Heart right ventricle (tissue), 16 donors: ENCODE measurements around the gene AXIN1. TPM values are rescaled to one million over a fixed set of nuclear protein-coding genes. Genes with fewer than 3 reads are reported as not detected.

Source experiments
- ATAC-seq, 8 donors: fragments of 200-7000 bp; cut with Tn5 transposase; one replicate each; pipeline ENCODE4 v1.9.1; 2020; ENCODE audit warnings: mild to moderate bottlenecking in 8 of 8, moderate library complexity in 8 of 8, moderate number of reproducible peaks in 1 of 8
- DNase-seq, 2 donors: peaks; one replicate each; pipeline ENCODE4 v3.0.0-alpha.2; 2020
- H3K27ac ChIP-seq, 10 donors: fragments of 200-600 bp; sonication (generic) in 2 of 10; one replicate each; pipeline versions ENCODE4 v1.5.0 to v1.8.0; 2020 to 2022; ENCODE audit warnings: mild to moderate bottlenecking in 3 of 10
- H3K27me3 ChIP-seq, 7 donors: fragments of 200-600 bp; one replicate each; pipeline ENCODE4 v1.8.0; 2021 to 2022; ENCODE audit warnings: mild to moderate bottlenecking in 2 of 7
- H3K36me3 ChIP-seq, 9 donors: fragments of 200-600 bp; sonication (generic) in 1 of 9; one replicate each; pipeline versions ENCODE4 v1.5.0 to v1.8.0; 2020 to 2022; ENCODE audit warnings: mild to moderate bottlenecking in 2 of 9
- H3K4me1 ChIP-seq, 9 donors: fragments of 200-600 bp; sonication (generic) in 1 of 9; one replicate each; pipeline versions ENCODE4 v1.5.0 to v1.8.0; 2020 to 2022; ENCODE audit warnings: mild to moderate bottlenecking in 4 of 9
- H3K4me3 ChIP-seq, 10 donors: fragments of 200-600 bp; sonication (generic) in 2 of 10; one replicate each; pipeline versions ENCODE4 v1.5.0 to v1.8.0; 2020 to 2022; ENCODE audit warnings: mild to moderate bottlenecking in 7 of 10, moderate library complexity in 2 of 10
- H3K9me3 ChIP-seq, 11 donors: fragments of 200-600 bp in 10 of 11; sonication (generic) in 2 of 11; one replicate each; pipeline versions ENCODE4 v1.5.0 to v1.8.0; 2013 to 2022; ENCODE audit warnings: mild to moderate bottlenecking in 2 of 11, control low read depth in 1 of 11, moderate library complexity in 1 of 11
- CTCF ChIP-seq, 9 donors: fragments of 200-600 bp; sonication (generic) in 2 of 9; IDR thresholded peaks; one replicate each; pipeline versions ENCODE4 v1.5.0 to v1.8.0; 2021 to 2022; ENCODE audit warnings: antibody characterized with exemption in 9 of 9, mild to moderate bottlenecking in 5 of 9, moderate library complexity in 1 of 9
- WGBS, 2 donors: extraction: QIAGEN DNeasy Blood & Tissue Kit; methylation state at CpG; one replicate each; pipeline ENCODE4 v1.1.7; 2013; ENCODE audit warnings: inconsistent platforms in 1 of 2; 5-methylcytosine and 5-hydroxymethylcytosine counted together
- intact Hi-C, 10 donors: fragments of 100-400 bp; cut with DNase I; formaldehyde crosslinking; loops; one replicate each; pipeline versions ENCODE4 v1.11.1 to v1.14.2; 2022
- polyA plus RNA-seq, 2 donors: library from polyadenylated mRNA; stranded (reverse); fragments of 200-250 nt; gene quantifications; one replicate each; pipeline ENCODE4 v1.2.3, GENCODE V29; 2013
- total RNA-seq, 10 donors: library from RNA; stranded (reverse); fragmentation: NEBNext Ultra II Directional in 3 of 10; extraction: Animal tissue kit (Norgen Biotek cat#: 25700) in 3 of 10; gene quantifications; one replicate each; pipeline versions ENCODE4 v1.2.1 to v1.2.4, GENCODE V29; 2021 to 2023
- donor health status: Arrhythmogenic right ventricular cardiomyopathy.
- donor health status: ischemic (EF 13 %, LVEDD 7.1; RV severe dilation, severe dysfunction).
- donor health status: healthy with polysubstance abuse.
- donor health status: DM: no; HTN: yes; CAD: no.
- donor health status: DM: no; HTN: no; CAD: no.
- donor health status: ischemic (EF 25% LVEDD 6.9; RV normal size, moderate dysfunction).
- donor health status: ischemic (EF 25% LVEDD 5.7; RV mildly dilated, moderate dysfunction).
- donor health status: healthy.
- donor health status: DM: yes; HTN: yes; CAD: no.
- donor health status: Ischemic cardiomyopathy.
- donor health status: ischemic (EF 35%, LVEDD 5.7; RV mildly dilated, moderate dysfunction).
- donor health status: nonischemic (EF 11% LVEDD 7.7; RV severe dilation, severe dysfunction).
- donor health status: DM: yes; HTN: yes; CAD: no.
- donor health status: PGD.
- donor health status: ischemic (EF 29% LVEDD 5.4; RV normal size, mild dysfunction).
- donor health status: nonischemic (EF 23%, LVEDD 6.1; RV moderate dilation, normal function).

The AXIN1 gene
- total and polyA plus RNA-seq, 12 donors, result 7.7 to 16.1 (median 9.5) TPM

GRCh38 chr16:285146-286055, 67.1 kb downstream of the AXIN1 start:
- intact Hi-C loops, result no loop called here
- Histone ChIP-seq H3K9me3 (no peaks in the 10 kb centered on the region), H3K27me3 (peaks cover 0 to 22% (median 14%) of the 10 kb centered on the region in 7 donors), H3K4me1 (peaks cover 0 to 12% (median 10%) of the 10 kb centered on the region in 9 donors), H3K27ac (no peak overlapping the region), H3K36me3 (peaks cover 0 to 41% (median 17%) of the 10 kb centered on the region in 9 donors), H3K4me3 (no peak overlapping the region)
- ATAC-seq (no peak), DNase-seq (no peak)
- no peak for TF ChIP-seq CTCF (IDR thresholded peaks at IDR 0.05)
- 96 to 97% methylated on average over 40 to 48 of the region's 48 CpGs for WGBS, 2 donors

- ATAC-seq (no peak), DNase-seq (no peak)
- no peak overlapping the region for H3K4me3 ChIP-seq
Observed at GRCh38 chr16:284204-285120, 68.1 kb downstream of the AXIN1 start.

GRCh38 chr16:283033-283805, 69.3 kb downstream of the AXIN1 start, which contains the start of gene PDIA2:
TSS of gene PDIA2 (plus strand) at chr16:283164. CDS start at chr16:283170, 6 bp downstream.
- ATAC-seq (peak in 5 of 8 donors; percentile 18 to 60 (median 33)), DNase-seq (no peak)
- H3K4me1 ChIP-seq, result peaks cover 0 to 20% (median 12%) of the 10 kb centered on the region in 9 donors
- H3K9me3 ChIP-seq, result no peaks in the 10 kb centered on the region
- TF ChIP-seq CTCF (IDR thresholded peaks at IDR 0.05), result no peak
- H3K36me3 ChIP-seq, result peaks cover 0 to 19% (median 2%) of the 10 kb centered on the region in 9 donors
- peaks cover 0 to 38% (median 17%) of the 10 kb centered on the region in 7 donors for H3K27me3 ChIP-seq
- intact Hi-C loops, result no loop called here
- H3K4me3 ChIP-seq, result no peak within 1 kb of the TSS
- H3K27ac ChIP-seq, result no peak within 1 kb of the TSS
- 72 to 74% methylated on average over 25 of the region's 25 CpGs for WGBS, 2 donors

More at GRCh38 chr16:284204-285120, 68.1 kb downstream of the AXIN1 start:
- WGBS, 2 donors, result 92% methylated on average over 52 of the region's 52 CpGs
- Histone ChIP-seq H3K4me1 (peaks cover 0 to 15% (median 11%) of the 10 kb centered on the region in 9 donors), H3K9me3 (no peaks in the 10 kb centered on the region), H3K27ac (no peak overlapping the region), H3K36me3 (peaks cover 0 to 31% (median 14%) of the 10 kb centered on the region in 9 donors), H3K27me3 (peaks cover 0 to 29% (median 17%) of the 10 kb centered on the region in 7 donors)
- no peak for TF ChIP-seq CTCF (IDR thresholded peaks at IDR 0.05)
- intact Hi-C loops, result no loop called here
